GM18508 (cell line): Measurements from ENCODE around the gene NOXA1.

ENCODE experiments used
- ATAC-seq: cut with Tn5 transposase; IDR thresholded peaks from one replicate; pipeline ENCODE4 v1.9.1; 2021; ENCODE audit warnings: moderate number of reproducible peaks; ENCODE audit not compliant: insufficient read depth, unreplicated experiment

The NOXA1 gene

DNA sequence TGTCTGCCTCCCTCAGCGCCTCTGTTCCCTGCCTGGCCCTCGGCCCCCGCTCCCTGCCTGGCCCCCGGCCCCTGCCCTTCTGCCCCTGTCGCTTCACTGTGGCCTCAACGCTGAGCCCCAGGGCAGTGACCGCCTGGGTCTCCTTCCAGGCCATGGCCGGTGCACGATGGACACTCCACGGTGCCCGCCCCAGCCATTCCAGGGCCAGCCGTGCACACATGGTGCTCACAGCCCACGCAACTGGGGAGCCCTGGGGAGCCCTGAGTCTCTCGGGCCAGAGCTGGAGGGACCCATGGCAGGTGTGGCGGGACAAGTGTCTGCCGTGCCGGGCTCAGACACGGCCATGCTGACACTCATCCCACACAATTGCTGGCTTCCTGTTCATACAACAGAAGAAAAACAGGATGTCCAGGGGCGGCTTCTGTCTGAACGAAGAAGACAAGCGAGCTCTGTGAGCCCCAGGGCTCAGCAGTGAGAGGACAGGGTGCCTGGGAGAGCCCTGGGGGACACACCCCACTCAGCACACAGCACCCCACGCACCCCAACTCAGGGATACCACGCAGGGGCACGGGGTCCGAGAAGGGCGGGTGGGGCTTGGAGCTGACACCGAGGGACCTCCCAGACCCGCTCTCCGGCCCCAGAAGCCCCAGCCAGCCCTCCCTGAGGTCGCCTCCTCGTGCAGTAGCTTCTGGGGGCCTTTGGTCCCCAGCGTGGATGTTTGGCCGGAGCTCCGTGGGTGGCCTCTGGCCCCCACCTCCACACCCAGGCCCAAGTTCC, 35.9 kb upstream of the NOXA1 start:
- no peak for ATAC-seq

- ATAC-seq = no peak
These were observed 35.2 kb upstream of the NOXA1 start for GRCh38 chr9:137387891-137388560.

- no peak for ATAC-seq
These were observed 34.4 kb upstream of the NOXA1 start for GRCh38 chr9:137388589-137389427.

DNA sequence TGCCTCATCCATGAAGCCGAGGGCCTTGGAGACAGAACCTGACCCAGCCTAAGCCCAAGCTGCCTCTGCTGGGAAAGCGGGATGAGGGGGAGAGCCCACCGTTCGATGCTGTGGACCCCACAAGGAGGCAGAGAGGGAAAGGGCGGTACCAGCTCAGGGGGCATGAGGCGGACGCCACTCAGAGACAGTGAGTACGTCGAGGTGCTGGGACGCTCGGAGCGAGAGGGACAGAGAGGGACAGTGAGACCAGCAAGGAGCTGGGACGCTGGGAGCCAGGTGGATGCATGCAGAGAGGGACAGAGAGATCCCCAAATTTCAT, 33.8 kb upstream of the NOXA1 start:
- ATAC-seq = no peak

- no peak for ATAC-seq
These were observed 32.4 kb upstream of the NOXA1 start for GRCh38 chr9:137390553-137391410.

- ATAC-seq = no peak
These were observed 31.8 kb upstream of the NOXA1 start for GRCh38 chr9:137391411-137391754.

DNA sequence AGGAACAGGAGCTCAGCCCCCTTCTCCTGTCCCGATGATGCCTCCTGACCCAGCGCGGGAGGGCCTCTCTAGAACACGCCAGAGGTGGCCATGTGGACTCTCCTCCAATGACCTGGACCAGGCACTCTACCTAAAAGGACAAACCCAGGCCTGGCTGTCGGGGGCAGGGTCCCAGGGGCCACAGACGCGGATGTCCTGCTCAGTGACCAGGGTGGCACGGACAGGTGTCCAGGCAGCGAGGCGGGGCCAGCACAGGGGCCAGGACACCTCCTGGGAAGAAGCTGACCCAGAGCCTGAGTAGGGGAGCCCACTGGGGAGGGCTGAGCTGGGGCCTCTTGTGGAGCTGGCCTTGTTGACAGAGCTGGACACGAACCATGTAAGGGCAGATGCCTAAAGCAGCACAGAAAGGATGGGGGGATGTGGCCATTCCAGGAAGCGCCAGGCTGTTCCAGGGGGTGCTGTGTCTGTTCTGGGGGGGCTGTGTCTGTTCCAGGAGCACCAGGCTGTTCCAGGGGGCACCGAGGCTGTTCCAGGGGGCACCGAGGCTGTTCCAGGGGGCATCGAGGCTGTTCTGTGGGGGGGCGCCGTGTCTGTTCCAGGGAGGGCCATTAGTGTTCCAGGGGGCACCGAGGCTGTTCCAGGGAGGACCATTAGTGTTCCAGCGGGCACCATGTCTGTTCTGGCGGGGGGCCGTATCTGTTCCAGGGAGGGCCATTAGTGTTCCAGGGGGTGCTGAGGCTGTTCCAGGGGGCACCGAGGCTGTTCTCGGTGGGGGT, 30.8 kb upstream of the NOXA1 start:
- no peak for ATAC-seq

GRCh38 chr9:137393176-137394150, 29.7 kb upstream of the NOXA1 start:
- ATAC-seq = no peak

DNA sequence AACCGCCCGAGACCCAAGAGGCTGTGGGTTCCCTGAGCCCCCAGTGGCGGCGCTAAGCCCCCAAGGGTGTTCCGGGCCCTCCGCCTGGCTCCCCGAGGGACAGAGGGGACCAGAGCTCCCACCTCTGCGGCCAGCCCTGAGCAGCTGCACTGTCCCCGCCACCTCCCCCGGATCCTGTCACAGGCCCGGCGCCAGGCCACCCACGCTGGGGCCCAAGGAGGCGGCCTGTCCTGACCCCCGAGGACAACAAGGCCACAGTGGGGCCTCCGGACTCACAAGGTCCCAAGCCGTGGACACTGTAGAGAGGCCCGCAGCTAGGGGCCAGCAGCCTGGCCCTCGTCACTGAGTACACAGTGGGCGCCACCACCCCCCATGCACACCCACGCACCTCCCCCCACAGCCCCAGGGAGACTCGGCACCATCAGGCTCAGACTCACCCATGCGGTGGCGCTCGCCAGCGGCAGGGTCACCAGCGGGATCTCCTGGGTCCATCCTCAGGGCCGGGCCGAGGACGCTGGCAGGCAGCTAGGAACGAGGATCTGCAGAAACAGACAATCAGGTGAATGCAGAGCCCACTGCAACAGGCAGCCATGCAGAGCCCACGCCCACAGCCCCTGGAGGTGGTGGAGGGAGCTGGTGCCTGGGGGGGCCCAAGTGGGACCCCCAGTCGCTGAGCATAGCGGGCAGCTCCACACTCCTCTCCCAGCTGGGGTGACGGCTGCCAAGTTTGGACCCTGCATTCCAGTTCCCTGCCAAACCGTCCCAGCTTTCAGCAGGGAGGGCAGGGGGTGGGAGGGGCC, 28.1 kb upstream of the NOXA1 start:
- no peak for ATAC-seq

DNA sequence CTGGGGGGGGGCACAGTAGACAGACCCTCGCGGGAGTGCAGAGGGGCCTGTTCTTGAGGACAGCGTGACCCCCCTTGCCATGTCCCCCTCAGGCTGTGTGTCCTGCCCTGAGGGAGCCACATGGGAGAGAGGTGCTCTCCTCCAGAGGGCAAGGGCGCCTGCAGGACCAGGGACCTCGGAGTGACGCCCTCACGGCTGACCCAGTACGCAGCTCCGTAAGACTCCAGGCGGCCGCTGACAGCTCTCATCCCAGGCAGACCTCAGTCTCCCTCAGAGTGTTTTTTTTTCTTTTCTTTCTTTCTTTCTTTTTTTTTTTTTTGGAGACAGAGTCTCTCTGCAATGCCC, 27.6 kb upstream of the NOXA1 start:
- ATAC-seq = no peak

- no peak for ATAC-seq
These were observed 27.0 kb upstream of the NOXA1 start for GRCh38 chr9:137396227-137396626.

DNA sequence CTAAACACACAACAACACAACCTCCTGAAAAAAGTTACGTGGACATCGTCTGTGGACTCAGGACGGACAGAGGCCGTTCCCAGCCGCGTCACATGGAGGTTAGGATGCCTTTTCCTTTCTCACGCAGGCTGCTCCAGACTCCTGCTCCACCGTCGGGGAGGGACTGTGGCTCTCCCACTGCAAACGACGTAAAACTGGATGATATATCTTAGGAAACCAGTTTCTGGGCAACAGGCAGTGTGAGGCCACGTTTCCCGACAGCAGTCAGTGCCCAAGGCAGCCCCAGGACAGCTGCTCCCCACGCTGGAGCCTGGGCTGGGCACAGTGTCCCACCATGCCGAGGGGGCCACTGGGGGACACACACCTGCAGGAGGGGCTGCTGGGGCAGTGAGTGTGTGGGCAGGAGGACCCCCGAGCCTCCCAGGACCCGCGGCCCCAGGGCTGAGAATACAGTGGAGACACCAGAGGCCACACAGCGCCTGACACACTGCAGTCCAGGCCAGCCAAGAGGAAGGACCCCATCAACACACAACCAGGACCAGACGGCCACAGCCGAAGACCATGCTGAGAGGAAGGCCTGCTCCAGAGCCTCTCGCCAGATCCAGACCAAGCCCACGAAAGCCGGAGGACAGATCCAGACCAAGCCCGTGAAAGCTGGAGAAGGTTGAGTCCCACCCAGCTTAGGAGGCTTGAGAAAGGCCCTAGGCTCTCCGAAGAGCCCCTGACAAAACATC, 26.4 kb upstream of the NOXA1 start:
- ATAC-seq = no peak

DNA sequence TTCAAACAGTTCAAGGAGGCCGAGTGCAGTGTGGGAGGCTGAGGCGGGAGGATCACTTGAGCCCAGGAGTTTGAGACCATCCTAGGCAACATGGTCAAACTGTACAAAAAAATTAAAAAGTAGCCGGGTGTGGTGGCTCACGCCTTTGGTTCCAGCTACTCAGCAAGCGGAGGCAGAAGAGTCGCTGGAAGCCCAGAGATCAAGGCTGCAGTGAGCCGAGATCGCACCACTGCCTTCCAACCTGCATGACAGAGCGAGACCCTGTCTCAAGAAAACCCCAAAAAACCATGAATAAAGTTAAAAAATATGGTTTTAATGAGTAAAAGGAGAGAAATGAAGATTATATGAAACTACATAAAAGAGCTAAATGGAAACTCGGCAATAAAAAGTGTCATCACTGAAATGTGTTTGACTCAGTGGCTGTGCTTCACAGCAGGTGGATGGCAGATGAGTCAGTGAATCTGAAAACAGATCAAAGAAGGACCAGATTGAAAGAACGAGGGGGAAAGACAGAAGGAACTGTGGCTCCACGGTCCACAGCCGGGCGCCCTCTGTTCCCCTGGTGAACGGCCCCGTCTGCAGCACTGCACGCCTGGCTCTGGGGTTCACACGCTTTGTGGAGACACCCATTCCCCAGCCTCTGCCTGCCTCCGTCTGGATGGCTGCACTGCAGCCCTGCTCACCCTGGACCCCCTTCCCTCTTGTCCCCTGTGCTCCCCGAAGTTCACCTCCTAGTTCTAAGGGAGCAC, 25.3 kb upstream of the NOXA1 start:
- ATAC-seq = no peak

DNA sequence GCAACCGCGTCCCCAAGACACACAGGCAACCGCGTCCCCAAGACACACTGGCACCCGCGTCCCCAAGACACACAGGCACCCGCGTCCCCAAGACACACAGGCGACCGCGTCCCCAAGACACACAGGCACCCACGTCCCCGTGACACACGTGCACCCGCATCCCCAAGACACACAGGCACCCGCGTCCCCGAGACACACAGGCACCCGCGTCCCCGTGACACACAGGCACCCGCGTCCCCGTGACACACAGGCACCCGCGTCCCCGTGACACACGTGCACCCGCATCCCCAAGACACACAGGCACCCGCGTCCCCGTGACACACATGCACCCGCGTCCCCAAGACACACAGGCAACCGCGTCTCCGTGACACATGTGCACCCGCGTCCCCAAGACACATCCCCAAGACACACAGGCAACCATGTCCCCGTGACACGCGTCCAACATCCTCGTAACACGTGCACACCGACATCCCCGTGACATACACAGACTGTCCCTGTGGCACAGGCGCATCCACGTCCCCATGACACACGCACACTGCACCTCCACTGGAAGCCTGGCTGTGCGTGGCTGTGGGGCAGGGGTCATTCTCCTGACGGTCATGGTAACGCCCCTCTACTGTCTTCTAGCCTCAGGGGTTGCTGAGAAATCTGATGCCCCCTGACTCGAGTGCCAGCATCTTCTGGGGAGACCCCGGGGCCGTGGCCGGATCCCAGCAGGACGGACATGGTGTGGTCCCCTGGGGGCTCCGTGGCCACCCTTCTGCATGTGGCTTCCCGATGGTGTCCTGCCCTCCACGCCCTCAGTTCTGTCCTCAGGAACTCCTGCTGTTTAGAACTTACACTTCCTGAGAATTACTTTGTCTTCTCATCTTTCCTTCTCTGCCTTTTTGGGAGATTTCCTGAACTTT, 24.4 kb upstream of the NOXA1 start:
- ATAC-seq = no peak

DNA sequence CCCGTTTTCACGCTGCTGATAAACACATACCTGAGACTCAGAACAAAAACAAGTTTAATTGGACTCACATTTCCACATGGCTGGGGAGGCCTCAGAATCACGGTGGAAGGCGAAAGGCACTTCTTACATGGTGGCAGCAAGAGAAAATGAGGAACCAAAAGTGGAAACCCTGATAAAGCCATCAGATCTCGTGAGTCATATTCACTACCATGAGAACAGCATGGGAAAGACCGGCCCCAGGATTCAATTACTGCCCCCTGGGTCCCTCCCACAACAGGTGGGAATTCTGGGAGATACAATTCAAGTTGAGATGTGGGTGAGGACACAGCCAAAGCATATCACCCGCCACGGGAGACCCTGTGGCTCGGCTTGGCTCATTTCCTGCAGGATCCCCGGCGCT, 20.4 kb upstream of the NOXA1 start:
- ATAC-seq = no peak

GRCh38 chr9:137403269-137403668, 19.9 kb upstream of the NOXA1 start:
- ATAC-seq = no peak
